ENCODE results near the gene BDNF. TPM values are rescaled to one million over a fixed set of nuclear protein-coding genes. Genes with fewer than 3 reads are reported as not detected.
"Not testable (repeated sequence)": the region's sequence is repeated elsewhere in the genome, so short reads cannot be mapped to it uniquely, and the experiment has no call there.

Gene BDNF
- total RNA-seq, 1 donor from 2014 or later: 3.1 TPM

DNA sequence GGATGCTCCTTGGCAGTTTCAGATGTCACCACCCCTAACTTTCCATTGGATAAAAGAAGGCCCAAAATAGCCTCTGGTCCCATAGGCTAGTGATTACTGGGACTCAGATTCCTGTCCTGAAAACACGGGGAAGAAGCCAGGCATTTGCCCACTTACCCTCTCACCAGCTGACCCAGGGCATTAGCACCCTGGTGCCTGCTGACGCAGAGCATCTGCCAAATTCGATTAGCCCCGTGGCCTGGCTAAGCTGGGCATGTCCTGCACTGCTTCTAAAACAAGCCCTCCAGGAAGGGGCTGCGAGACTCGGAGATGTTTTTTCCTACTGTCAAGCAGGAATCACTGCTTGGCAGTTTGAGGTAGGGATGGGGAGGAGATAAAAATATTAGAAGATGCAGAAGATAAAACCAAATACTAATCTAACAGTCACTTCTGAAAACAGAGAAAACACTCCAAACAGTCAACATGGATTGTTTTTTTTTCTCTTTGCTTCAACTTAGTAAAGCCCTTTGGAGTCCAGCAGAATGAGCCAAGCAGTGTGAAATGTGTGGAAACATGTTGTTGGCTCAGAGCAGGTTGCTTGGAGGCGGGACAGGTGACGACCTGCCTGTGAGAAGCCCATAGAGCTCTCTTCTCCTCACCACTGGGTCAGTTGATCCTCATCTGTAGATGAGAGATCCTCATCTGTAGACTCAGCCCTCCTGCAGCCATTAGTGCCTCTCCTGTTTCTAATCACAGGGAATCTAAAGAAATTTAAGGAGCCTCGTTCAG, 54.0 kb downstream of the BDNF start:
- TF ChIP-seq CTCF (IDR thresholded peaks at IDR 0.05; ENCODE audit: borderline replicate concordance): no peak
- no peaks in the 10 kb centered on the region for H3K36me3 ChIP-seq
- H3K27ac ChIP-seq (replicated peaks): peak overlapping the region; percentile 71
- peaks cover 42% of the 10 kb centered on the region for H3K4me1 ChIP-seq
- H3K4me3 ChIP-seq: peak overlapping the region; percentile 17
- peak; percentile 55 for DNase-seq
- intact Hi-C loops (cut with micrococcal nuclease): no loop called here
- no peaks in the 10 kb centered on the region for H3K27me3 ChIP-seq (ENCODE audit: low read depth)
- H3K9me3 ChIP-seq (replicated peaks): no peaks in the 10 kb centered on the region

DNA sequence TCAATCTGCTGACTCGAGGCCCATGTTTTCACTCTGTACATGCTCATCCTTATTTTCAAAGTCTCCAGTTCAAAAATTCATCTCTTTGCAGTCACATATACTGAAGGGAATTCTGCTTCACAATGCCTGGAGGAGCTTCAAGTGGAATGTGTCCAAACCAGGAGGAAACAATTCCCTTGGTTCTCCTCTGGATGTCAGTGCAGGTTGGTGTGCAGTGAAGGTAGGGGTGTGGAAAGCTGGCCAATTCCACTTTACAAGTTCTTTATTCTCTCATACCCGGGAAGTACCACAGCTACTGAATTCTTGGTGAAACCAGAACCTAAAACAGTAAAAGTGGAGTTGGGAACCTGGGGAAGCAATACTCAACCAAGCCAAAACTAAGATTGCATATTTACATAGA, 57.3 kb downstream of the BDNF start:
- H3K27me3 ChIP-seq (ENCODE audit: low read depth): no peaks in the 10 kb centered on the region
- H3K4me3 ChIP-seq: no peak overlapping the region
- intact Hi-C loops (cut with micrococcal nuclease): no loop called here
- H3K27ac ChIP-seq (replicated peaks): peak overlapping the region; percentile 5
- DNase-seq: no peak
- peak; percentile 40 for TF ChIP-seq CTCF (IDR thresholded peaks at IDR 0.05; ENCODE audit: borderline replicate concordance)
- no peaks in the 10 kb centered on the region for H3K36me3 ChIP-seq
- no peaks in the 10 kb centered on the region for H3K9me3 ChIP-seq (replicated peaks)
- peaks cover 35% of the 10 kb centered on the region for H3K4me1 ChIP-seq

GRCh38 chr11:27640954-27641353, 59.3 kb downstream of the BDNF start:
- DNase-seq: no peak
- TF ChIP-seq CTCF (IDR thresholded peaks at IDR 0.05; ENCODE audit: borderline replicate concordance): no peak
- H3K4me1 ChIP-seq: peaks cover 28% of the 10 kb centered on the region
- intact Hi-C loops (cut with micrococcal nuclease): no loop called here
- peak overlapping the region; percentile 57 for H3K27ac ChIP-seq (replicated peaks)
- peaks cover 10% of the 10 kb centered on the region for H3K9me3 ChIP-seq (replicated peaks)
- no peaks in the 10 kb centered on the region for H3K27me3 ChIP-seq (ENCODE audit: low read depth)
- no peak overlapping the region for H3K4me3 ChIP-seq
- H3K36me3 ChIP-seq: no peaks in the 10 kb centered on the region

DNA sequence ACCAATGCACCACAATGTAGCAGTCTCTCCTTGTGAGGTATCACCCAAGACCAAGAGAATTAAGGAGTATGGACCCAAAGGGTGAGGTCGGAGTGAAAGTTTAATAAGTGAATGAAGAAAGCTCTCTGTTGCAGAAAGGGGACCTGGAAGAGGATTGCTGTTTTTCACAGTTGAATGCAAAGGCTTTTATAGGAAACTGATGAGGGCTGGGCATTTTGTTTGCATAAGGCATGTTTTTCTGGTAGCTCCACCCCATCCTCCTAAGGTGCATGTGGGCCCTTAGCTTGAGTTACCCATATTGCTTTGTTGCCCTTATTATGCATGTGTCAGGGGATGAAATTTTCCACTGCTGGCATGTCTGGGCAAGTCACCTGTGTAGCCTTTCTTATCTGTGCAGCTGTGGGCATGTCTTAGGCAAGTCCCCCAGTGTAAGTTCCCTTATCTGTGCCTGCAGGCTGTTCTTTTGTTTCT, 64.7 kb downstream of the BDNF start:
- H3K4me3 ChIP-seq: no peak overlapping the region
- intact Hi-C loops (cut with micrococcal nuclease): no loop called here
- DNase-seq: no peak
- no peak overlapping the region for H3K27ac ChIP-seq (replicated peaks)
- no peaks in the 10 kb centered on the region for H3K4me1 ChIP-seq
- no peaks in the 10 kb centered on the region for H3K36me3 ChIP-seq
- H3K27me3 ChIP-seq (ENCODE audit: low read depth): no peaks in the 10 kb centered on the region
- TF ChIP-seq CTCF (IDR thresholded peaks at IDR 0.05; ENCODE audit: borderline replicate concordance): no peak
- peaks cover 23% of the 10 kb centered on the region for H3K9me3 ChIP-seq (replicated peaks)

DNA sequence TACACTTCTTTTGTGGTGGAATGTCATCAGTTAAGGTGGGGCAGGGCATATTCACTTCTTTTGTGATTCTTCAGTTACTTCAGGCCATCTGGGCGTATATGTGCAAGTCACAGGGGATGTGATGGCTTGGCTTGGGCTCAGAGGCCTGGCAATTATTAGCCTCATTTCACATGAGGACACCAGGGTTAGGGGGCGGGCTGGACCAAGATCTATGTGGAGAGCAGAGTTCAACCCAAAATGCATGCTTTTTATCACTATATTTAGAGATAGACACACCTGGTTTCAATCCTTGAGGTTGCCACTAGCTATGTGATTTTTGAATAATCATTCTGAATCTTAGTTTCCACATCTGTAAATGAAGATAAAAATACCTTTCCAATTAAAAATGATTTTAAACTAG, 65.5 kb downstream of the BDNF start:
- H3K27ac ChIP-seq (replicated peaks); intact Hi-C loops (cut with micrococcal nuclease); H3K27me3 ChIP-seq (ENCODE audit: low read depth); H3K4me3 ChIP-seq; DNase-seq; H3K36me3 ChIP-seq; H3K4me1 ChIP-seq: not testable (repeated sequence)
- H3K9me3 ChIP-seq (replicated peaks): peaks cover 23% of the 10 kb centered on the region

DNA sequence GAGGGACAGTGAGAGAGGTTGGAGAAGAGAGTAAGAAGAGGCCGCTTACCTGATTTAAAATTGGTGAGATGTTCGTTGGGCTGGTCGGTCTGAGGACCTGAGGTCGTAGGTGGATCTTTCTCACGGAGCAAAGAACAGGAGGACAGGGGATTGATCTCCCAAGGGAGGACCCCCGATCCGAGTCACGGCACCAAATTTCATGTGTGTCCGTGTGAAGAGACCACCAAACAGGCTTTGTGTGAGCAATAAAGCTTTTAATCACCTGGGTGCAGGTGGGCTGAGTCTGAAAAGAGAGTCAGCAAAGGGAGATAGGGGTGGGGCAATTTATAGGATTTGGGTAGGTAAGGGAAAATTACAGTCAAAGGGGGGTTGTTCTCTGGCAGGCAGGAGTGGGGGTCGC, 66.0 kb downstream of the BDNF start:
- H3K4me1 ChIP-seq; H3K36me3 ChIP-seq; H3K4me3 ChIP-seq; DNase-seq; intact Hi-C loops (cut with micrococcal nuclease); H3K27ac ChIP-seq (replicated peaks); H3K27me3 ChIP-seq (ENCODE audit: low read depth): not testable (repeated sequence)
- peaks cover 23% of the 10 kb centered on the region for H3K9me3 ChIP-seq (replicated peaks)

DNA sequence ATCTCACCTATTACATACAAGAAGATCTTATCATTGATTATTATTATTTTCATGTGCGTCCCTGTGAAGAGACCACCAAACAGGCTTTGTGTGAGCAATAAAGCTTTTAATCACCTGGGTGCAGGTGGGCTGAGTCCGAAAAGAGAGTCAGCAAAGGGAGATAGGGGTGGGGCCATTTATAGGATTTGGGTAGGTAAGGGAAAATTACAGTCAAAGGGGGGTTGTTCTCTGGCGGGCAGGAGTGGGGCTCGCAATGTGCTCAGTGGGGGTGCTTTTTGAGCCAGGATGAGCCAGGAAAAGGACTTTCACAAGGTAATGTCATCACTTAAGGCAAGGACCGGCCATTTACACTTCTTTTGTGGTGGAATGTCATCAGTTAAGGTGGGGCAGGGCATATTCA, 71.2 kb downstream of the BDNF start:
- H3K36me3 ChIP-seq; H3K27me3 ChIP-seq (ENCODE audit: low read depth); H3K9me3 ChIP-seq (replicated peaks); intact Hi-C loops (cut with micrococcal nuclease); H3K27ac ChIP-seq (replicated peaks); DNase-seq; H3K4me3 ChIP-seq; H3K4me1 ChIP-seq: not testable (repeated sequence)
